Endothelial cell (in vitro differentiated cells): ENCODE results near the gene AGER. TPM values are rescaled to one million over a fixed set of nuclear protein-coding genes. Genes with fewer than 3 reads are reported as not detected.

Experiments
- DNase-seq: peaks from one replicate; pipeline ENCODE4 v3.0.0; 2021; ENCODE audit warnings: low spot score
- H3K27ac Mint-ChIP-seq: one replicate; pipeline ENCODE4 v1.8.0; 2021; ENCODE audit warnings: mixed read lengths, inconsistent platforms; ENCODE audit not compliant: unreplicated experiment
- H3K27me3 Mint-ChIP-seq: one replicate; pipeline ENCODE4 v1.8.0; 2021; ENCODE audit warnings: mild to moderate bottlenecking, moderate library complexity, mixed read lengths, inconsistent platforms; ENCODE audit not compliant: unreplicated experiment
- H3K36me3 Mint-ChIP-seq: one replicate; pipeline ENCODE4 v1.8.0; 2021; ENCODE audit warnings: mild to moderate bottlenecking, low read depth, mixed read lengths, inconsistent platforms; ENCODE audit not compliant: unreplicated experiment
- H3K4me1 Mint-ChIP-seq: one replicate; pipeline ENCODE4 v1.8.0; 2021; ENCODE audit warnings: mild to moderate bottlenecking, mixed read lengths, inconsistent platforms; ENCODE audit not compliant: unreplicated experiment
- H3K4me3 Mint-ChIP-seq: one replicate; pipeline ENCODE4 v1.8.0; 2021; ENCODE audit warnings: mild to moderate bottlenecking, mixed read lengths, inconsistent platforms; ENCODE audit not compliant: unreplicated experiment
- H3K9me3 Mint-ChIP-seq: one replicate; pipeline ENCODE4 v1.8.0; 2021; ENCODE audit warnings: mixed read lengths, inconsistent platforms; ENCODE audit not compliant: unreplicated experiment
- CTCF ChIP-seq: fragments of 200-600 bp; sonication (generic); IDR thresholded peaks from one replicate; pipeline ENCODE4 v1.5.0; 2021; ENCODE audit warnings: antibody characterized with exemption; ENCODE audit not compliant: unreplicated experiment
- total RNA-seq: library from RNA; stranded (reverse); fragmentation: NEBNext Ultra II Directional; extraction: Animal tissue kit (Norgen Biotek cat#: 25700); gene quantifications from one replicate; pipeline ENCODE4 v1.2.1, GENCODE V29; 2021; ENCODE audit not compliant: unreplicated experiment

Gene AGER
- total RNA-seq, 1 donor from 2014 or later: 42.2 TPM

DNA sequence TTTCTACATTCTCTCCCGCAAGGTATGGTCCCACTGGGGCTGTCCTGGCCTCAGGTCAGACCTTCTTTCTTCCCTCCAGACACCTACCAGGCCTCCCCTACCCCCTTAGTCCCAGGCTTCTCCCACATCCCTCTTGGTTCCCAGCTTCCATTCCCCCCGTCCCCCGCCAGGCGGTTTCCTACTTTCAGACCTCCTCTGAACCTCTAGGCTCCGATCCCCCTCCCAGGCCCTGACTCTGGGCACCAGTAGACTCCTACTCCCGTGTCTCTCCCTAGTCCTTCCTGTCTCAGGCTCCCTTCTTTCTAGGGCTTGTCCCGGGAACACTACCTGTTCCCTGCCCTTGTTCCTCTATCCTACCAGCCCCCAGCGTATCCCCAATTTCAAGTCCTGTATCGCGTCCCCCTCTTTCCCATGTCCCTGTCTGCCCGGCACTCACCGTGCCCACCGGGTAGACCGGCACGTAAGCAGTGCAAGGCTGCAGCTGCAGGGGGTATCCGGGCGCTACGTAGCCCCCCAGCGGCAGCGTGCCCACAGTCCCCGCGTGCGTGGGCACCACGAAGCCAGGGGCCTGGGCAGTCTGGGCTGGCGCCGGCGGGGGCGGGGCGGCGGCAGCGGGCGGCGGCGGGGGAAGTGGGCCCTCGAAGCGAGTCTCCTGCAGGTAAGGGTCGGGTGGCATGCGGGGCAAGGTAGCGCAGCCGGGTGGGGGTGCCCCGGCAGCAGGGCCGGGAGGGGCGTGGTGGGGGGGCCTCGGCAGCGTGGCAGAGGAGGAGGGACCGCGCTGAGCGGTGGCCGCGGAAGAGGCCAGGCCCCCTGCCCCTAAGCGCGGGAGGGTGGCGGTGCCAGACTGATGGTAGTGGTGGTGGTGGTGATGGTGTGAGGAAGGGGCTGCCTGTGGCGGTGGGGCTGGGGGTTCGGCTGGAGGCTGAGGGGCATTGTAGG is 33.9 kb downstream of the AGER start:
- peaks cover 7% of the 10 kb centered on the region for H3K36me3 Mint-ChIP-seq
- peaks cover 19% of the 10 kb centered on the region for H3K27me3 Mint-ChIP-seq
- H3K4me1 Mint-ChIP-seq: peaks cover 43% of the 10 kb centered on the region
- no peak for DNase-seq
- H3K9me3 Mint-ChIP-seq: no peaks in the 10 kb centered on the region
- TF ChIP-seq CTCF: no peak
- no peak overlapping the region for H3K27ac Mint-ChIP-seq
- peak overlapping the region; percentile 83 for H3K4me3 Mint-ChIP-seq

DNA sequence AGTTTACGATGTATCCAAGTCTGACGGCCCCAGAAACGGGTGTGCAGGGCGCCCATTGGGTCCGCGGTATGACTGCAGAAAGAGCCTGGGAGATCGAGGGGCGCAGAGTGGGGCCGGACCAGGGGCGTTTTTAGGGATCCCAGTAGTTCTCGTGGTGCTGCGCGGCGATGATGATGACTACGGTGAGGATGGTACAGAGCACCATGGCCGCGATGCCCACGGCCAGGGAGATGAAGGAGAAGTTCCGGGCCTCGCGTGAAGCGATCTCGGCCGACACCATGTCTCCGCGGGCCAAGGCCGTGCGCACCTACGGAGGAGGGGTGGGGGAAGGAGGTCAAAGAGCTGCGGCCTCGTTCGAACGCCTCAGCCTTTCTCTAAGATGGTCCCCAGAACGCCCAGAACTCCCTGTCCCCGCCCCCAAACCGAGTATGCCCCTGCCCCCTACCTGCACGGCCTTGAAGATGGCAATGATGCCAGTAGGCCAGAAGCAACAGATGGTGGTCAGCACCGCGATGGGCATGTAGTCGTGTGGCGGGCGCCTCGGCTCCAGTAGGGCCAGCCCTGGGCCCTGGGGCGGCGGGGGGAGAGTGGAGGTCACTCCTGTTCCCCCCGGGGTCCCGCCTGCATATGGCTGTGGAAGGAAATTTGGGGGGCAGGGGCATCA is 34.8 kb downstream of the AGER start:
- Mint-ChIP-seq H3K4me1 (peaks cover 39% of the 10 kb centered on the region), H3K4me3 (peak overlapping the region; percentile 82), H3K36me3 (peaks cover 7% of the 10 kb centered on the region), H3K27me3 (peaks cover 23% of the 10 kb centered on the region), H3K9me3 (no peaks in the 10 kb centered on the region), H3K27ac (no peak overlapping the region)
- no peak for TF ChIP-seq CTCF
- no peak for DNase-seq

- Mint-ChIP-seq H3K4me3 (peak overlapping the region; percentile 82), H3K36me3 (peaks cover 7% of the 10 kb centered on the region), H3K27ac (no peak overlapping the region), H3K4me1 (peaks cover 35% of the 10 kb centered on the region), H3K9me3 (no peaks in the 10 kb centered on the region), H3K27me3 (peaks cover 23% of the 10 kb centered on the region)
- no peak for TF ChIP-seq CTCF
- DNase-seq: peak; percentile 69
These were observed 35.6 kb downstream of the AGER start for GRCh38 chr6:32148289-32149091.

- H3K27ac Mint-ChIP-seq: peak overlapping the region; percentile 42
- H3K9me3 Mint-ChIP-seq: no peaks in the 10 kb centered on the region
- no peak for TF ChIP-seq CTCF
- H3K4me3 Mint-ChIP-seq: peak overlapping the region; percentile 82
- H3K27me3 Mint-ChIP-seq: peaks cover 23% of the 10 kb centered on the region
- peaks cover 31% of the 10 kb centered on the region for H3K4me1 Mint-ChIP-seq
- peaks cover 7% of the 10 kb centered on the region for H3K36me3 Mint-ChIP-seq
- DNase-seq: no peak
These were observed 36.5 kb downstream of the AGER start for GRCh38 chr6:32147401-32148132.
